Stimulated activated CD8-positive, alpha-beta memory T cell treated with anti-CD3 and anti-CD28 coated beads, Interleukin-4, amount 100 ng/mL, for 48 hours (primary cell): ENCODE results near the gene TWF2.

Experiments used
- DNase-seq: peaks from one replicate; pipeline ENCODE4 v3.0.0-alpha.2; 2020

The TWF2 gene

DNA sequence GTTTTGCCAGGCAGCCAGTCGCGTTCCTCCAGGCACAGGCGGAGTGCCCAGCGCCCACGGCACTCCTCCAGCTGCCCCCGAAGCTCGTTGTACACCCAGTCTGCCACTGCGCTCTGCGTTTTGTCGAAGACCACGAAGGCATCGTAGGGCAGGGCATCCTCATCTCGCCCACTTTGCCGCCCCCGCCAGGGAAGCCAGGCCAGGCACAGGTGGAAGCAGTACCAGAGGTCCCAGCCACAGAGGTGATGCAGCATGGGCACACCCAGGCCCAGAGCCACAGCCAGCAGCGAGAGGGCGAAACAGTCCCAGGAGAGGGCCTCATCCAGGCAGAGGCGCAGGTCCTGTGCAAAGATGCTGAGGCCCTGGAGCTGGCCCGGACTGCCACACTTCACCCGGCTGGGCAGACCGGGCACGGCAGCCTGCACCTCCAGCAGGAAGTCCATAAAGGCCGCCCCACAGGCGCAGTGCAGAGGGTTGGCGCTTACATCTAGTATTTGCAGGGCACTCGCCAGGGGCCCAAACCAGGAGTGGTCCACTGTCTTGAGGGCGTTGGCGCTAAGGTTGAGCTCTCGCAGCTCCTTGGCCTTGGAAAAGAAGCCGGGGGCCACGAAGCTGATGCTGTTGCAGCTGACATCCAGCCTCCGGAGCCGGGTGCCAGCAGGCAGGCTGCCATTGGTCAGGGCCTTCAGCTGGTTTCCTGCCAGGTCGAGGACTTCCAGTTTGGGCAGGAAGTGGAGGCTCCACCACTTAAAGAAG is 17.2 kb downstream of the TWF2 start:
- DNase-seq: peak; percentile 59

DNA sequence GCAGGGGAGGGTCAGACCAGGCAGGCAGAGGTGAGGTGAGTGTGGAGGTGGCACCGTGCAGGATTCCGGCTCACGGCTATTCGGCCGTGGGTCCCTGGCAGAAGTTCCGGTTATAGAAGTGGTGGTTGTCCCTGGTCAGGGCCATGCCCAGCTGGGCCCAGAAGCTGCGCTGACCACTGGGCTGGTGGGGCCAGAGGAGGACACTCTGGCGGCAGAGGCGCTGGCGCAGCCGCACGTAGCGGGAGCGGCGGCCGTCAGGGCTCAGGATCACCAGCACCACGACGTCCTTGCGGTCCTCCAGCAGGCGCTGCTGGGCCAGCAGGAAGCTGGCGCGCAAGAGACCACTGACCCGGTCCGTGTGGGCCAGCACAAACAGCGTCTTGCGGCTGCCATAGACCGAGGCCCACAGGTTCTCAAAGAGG is 17.8 kb downstream of the TWF2 start:
- DNase-seq: no peak

DNA sequence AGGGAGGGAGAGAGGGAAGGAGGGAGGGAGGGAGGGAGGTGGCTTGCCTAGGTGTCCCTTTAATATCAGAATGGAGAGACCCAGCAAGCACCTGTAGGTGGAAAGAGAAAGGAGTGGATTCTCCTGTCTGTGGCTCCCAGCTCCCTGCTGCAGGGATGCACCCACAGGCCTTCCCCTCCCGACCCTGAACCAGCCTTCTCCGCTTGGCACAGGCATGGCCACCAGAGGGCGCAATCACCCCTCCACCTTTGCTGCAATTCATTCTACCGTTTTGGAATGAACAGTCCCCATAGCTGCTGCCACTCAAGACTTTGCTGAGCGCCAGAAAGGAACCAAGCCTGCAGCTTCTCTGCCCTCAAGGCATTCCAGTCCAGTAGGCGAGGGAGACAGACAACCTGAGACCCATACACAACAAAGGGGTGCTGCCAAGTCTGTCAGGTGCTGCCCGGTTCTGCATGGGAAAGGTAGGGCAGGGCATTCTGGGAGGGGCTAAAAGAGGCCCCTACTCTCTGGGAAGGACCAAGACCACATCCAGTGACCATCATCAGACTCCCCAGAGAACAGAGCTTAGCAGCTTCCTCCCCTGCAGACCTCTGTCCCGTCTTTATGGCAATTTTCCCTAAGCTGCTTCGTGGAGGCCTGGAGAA is 18.5 kb downstream of the TWF2 start:
- peak; percentile 97 for DNase-seq

DNA sequence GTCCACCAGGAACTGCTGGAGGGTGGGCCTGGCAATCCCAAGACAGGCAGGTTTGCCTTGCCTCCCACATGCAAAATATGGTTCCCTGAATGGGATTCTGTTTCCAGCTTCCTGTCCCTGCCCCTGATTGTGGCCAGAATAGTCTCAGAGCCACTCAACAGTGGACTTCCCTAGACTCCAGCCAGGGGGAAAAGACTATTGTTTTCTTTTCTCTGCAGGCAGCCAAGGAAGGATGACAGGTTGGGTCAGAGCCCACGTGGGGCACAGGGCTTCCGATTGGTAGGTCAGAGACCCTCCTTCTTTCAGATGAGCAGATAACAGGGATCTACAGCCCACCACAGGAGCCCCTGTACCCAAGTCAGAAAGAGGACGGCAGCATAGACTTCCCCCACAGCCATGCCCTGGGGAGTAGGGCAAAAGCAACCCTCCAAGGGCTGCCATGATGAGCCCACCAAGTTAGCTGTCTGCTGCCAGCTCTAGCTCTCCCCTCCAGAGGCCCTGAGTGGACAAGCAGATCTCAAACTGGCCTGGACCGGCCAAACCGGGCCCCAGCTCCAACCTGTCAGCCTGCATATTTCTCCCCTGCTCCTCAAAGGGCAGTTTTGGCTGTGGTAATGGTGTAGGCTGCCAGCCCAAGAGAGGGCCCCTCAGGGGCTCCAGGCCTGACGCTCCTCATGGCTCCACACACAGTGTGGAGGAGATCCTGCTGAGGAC is 19.9 kb downstream of the TWF2 start:
- DNase-seq: no peak

DNA sequence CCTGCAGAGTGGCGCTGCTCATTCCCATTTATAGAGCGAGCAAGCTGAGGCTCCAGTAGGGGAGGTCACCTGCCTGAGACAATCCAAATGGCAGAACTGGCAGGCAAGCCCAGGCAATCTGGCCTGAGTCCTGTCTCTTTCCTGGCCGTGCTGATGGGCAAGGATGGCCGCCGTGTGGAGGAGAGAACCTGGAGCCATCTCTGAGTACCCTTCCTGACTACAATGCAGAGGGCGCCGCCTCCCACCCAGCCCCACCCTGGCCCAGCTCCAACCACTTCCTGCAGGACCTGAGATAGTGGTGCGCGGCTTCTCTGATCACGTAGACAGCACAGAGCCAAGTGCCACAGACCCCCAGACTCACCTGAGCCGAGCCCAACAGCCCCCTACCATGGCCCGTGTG is 20.5 kb downstream of the TWF2 start:
- no peak for DNase-seq

DNA sequence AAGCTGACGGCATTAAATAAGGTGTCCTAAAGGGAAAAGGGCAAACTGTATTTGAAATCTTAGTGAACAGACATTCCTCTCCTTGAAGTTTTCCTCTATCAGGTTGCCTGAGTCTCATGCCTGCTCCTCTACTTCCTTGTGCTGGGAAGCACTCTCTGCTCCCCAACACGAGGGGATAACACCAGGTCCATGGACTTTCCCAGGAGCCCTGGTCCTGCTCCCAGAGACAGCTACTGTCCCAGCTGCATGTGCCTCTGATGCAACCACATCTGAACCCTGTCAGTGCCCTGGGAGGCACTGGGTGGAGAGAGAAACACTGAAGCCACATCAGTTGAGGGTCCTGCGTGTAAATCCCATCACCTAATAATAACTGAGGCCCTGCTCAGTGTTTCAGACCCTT is 20.9 kb downstream of the TWF2 start:
- DNase-seq: no peak

DNA sequence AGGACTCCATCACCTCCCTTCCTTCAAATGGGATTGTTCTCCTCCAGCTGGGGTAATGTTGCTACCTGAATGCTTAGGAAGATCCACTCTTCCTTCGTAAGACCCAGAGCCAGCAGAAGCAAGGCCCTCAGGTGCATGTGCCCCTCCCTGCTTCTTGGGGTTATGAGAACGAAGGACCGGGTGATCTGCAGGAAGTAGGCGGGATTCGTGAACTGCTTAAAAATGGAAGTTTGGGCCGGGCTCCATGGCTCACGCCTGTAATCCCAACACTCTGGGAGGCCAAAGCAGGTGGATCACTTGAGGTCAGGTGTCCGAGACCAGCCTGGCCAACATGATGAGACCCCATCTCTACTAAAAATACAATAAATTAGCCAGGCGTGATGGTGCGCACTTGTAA is 21.6 kb downstream of the TWF2 start:
- DNase-seq: no peak

DNA sequence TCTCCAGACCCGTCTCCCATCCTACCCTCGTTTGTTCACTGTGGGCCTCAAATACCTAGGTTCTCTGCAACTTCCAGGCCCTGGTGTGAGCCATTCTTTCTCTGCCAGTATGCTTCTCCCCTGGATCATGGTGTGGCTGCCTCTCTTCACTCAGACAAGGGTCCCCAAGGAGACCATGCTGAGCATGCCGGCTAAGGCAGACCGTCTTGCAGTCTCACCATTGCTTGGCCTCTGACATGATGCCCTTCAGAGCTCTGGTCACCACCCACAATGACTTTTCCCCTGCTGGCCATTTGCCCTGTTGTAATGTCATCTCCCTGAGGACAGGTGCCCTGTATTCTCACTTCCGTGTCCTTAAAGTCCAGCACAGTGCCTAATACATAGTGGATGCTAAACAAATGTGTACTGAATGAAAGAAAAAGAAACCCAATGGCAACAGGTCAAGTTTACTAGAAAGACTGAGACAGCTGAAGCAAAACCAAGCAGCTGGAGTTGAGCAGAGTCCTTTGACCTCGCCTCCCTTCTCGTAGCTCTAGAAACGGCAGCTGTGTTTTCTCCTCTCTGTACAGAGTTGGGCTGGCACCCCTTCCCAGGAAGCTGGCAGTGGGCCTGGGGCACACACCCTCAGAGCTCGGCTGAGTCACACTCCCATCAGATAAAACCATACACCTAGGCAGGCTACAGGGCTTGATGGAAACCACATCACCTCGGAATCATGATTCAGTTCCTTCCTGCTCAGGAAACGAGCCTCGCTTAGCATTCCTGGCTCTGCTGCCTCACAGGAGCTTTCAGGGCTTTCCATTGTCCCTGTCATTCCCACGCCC is 22.2 kb downstream of the TWF2 start:
- DNase-seq: peak; percentile 64

DNA sequence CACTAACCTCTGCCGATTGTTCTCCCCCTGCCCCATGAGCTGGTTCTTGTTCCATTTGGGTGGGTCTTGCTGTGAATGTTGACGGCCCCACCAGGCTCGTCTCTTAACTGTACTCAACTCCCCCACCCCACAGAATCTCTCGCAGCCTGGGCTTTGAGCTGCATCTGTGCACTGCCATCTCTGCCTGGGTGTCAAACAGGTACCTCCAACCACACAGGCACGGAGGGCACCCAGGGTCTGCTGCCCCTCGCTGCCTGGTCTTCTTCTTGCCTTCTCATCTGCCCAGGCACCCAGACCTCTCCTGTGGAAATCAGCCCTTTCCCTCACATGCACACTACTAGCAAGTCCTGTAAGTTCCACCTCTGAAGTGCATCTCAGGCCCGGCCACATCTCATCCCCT is 23.6 kb downstream of the TWF2 start:
- no peak for DNase-seq

DNA sequence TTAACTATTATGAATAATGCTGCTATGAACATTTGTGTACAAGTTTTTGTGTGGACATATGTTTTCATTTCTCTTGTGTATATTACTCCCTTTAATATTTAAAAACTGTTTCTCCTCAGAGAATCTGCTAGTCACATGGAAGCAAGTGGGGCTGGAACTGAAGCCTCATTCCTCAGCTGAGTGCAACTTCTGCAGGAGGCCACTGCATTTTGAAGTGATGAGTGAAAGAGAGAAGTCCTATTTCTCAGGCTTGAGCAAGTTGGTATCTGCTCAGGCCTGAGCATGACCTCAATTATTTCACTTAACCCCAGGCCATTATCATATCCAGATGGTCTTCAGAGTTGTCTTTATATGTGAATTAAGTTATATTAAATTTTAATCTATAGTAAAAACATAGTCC is 25.1 kb downstream of the TWF2 start:
- no peak for DNase-seq

DNA sequence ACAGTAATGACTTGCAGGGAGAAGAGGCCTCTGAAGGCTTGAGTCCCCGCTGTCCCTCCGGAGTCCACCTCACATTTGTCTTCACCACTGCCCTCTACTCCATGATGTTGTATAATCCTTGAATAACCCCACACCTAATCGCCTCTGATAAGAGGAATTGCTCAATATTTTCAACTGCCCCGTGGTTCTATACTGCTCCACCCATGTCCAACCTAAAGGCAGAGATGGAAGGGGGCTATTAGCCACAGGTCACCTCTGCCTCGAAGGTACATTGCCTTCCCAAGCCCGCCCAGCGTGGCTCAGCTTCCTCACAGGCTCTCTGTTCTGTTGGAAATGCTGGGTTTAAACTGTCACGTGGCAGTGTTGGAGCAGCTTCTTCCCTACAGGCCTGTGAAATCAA is 26.0 kb downstream of the TWF2 start:
- DNase-seq: no peak

DNA sequence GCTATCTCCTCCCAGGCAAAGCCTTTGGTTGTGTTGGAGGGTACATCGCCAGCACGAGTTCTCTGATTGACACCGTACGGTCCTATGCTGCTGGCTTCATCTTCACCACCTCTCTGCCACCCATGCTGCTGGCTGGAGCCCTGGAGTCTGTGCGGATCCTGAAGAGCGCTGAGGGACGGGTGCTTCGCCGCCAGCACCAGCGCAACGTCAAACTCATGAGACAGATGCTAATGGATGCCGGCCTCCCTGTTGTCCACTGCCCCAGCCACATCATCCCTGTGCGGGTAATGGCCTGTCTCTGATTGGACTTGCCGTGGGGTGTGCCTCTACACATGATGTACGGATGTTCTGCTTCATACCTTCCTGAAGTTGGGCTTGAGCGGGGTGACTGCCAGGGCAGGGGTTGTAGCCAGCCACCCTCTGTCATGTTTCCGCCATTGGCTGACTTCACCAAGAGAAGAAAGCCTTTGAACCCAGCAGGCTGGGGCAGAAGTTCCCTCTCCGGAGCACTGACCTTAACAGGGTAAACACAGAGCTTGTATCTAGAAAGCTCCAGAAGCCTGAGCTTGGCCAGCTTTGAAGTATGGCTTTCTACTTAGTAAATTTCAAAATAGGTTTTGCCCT is 27.6 kb downstream of the TWF2 start:
- DNase-seq: no peak

DNA sequence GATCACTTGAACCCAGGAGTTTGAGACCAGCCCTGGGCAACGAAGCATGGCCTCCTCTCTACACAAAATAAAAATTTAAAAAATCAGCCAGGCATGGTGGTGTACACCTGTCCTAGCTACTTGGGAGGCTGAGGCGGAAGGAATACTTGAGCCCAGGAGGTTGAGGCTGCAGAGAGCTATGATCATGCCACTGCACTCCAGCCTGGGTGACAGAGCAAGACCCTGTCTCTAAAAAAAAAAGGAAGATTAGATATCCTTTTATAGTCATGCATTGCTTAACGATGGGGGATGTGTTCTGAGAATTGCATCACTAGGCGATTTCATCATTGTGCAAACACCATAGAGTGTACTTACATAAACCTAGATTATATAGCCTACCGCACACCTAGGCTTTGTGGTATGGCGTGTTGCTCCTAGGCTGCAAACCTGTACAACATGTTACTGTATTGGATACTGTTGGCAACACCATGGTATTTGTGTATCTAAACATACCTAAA is 28.4 kb downstream of the TWF2 start:
- DNase-seq: no peak

DNA sequence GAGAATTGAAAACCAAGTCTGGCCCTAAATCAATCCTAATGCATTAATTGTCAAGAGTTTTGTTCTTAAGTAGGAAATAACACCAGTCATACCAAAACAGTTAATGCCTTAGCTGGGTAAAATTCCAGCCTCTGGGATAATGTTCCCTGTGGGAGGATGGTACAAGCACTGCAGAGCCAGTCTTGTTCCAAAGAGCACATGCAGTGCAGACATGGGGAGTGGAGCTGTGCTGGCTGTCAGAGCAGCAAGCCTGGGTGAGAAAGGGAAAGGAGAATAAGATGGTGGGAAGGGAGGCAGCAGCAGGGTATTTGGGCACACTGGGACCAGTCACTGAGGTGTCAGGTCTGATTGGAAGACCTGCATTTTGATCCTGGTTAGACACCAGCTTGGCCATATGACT is 28.9 kb downstream of the TWF2 start:
- no peak for DNase-seq

DNA sequence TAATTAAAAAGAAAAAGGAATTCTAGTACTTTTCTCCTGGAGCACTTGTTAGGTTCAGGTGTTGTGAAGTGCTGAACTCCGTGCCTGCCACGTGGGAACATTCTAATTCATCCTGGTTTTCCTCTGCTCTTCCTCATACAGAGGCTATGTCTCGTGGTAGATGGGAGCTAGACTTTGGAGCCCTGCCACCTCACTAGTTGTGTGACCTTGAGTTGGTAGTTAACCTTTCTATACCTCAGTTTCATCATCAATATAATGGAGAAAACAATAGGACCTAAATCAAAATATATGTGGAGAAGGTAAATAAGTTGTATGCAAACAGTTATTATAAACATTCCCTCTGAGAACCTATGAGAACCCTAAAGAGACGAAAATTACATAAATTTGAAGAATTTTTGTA is 30.4 kb downstream of the TWF2 start:
- DNase-seq: no peak

DNA sequence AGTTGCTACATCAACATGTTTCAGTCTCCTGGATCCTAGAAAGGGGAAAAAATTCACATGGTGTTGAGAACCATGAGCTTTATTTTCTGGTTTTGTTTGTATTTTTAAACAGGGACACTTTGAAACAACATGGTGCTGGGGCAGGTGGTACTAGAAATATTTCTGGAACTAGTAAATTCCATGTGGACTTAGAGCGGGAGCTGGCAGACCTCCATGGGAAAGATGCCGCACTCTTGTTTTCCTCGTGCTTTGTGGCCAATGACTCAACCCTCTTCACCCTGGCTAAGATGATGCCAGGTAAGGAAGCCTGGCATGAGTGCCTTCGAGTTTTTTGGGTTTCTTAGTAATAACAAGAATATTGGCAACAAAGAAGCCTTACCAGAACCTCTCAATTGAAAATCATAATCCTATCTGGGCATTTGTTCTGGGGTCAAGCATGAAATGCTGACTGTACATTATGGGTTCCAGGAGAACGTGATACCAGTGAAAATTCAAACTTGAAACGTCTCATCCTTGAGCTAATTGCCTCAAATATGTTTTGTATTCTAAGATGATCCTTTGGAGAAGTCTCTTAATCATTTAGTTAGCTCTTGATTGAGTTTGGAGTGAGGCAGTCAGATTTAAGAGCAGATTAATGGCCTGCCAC is 33.1 kb downstream of the TWF2 start:
- DNase-seq: no peak

DNA sequence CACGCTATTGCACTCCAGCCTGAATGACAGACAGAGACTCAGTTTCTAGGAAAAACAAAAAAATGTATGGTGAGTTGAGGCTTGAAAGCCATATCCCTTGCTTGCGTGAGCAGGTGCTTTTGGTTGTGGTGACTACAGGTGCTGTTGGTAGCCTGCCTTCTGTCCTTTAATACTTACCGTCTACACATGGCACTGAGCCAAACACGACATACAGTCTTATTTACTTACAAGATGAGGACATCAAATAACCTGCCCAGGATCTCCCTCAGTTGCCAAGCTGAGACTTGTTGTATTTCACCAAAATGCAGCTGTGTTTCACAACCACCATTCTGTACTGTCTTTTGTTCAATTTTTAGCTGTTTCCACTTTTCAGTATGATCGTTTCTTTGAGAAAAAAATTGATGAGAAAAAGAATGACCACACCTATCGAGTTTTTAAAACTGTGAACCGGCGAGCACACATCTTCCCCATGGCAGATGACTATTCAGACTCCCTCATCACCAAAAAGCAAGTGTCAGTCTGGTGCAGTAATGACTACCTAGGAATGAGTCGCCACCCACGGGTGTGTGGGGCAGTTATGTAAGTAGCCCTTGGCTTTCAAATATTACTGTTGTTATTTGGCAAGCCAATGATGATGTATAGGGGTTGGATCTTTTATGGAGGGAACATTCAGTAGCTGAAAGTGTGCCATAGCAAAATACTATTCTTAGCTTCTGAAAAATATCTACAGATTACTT is 34.5 kb downstream of the TWF2 start:
- DNase-seq: peak; percentile 59

DNA sequence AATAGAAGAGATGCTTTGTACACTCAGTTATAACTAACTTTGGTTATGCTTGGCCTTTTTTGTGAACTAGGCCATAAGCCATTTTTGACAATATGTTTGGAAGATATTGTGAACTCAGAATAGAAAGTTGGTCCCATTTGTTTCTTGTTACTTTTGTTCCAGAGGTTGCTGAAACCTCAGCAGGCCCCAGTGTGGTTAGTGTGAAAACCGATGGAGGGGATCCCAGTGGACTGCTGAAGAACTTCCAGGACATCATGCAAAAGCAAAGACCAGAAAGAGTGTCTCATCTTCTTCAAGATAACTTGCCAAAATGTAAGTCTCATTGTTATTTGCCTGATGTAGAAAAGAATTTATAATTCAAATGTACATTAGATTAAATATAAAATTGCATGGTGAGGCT is 35.3 kb downstream of the TWF2 start:
- no peak for DNase-seq

DNA sequence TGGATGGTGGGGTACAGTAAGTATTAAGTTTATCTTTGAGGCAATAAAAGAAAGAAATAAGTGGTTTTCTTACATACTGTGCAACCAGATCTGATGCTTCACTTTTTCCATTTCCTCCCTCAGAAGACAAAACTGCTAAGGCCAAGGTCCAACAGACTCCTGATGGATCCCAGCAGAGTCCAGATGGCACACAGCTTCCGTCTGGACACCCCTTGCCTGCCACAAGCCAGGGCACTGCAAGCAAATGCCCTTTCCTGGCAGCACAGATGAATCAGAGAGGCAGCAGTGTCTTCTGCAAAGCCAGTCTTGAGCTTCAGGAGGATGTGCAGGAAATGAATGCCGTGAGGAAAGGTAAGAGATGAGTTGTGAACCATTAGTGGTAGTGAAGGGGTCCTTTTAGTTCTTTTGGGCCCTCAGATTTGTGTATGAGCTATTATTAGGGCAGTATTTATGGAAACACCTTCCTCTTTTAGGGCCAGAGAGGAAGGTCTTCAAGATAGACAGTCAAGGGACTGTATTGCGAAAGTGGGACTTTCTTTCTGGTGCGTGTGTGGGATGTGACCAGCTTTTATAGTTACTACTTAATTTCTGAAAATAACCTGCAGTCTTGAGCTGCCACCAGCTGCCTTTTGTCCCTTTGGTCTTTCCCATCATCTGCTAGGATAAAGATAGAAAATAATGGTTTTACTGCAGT is 36.4 kb downstream of the TWF2 start:
- DNase-seq: no peak

DNA sequence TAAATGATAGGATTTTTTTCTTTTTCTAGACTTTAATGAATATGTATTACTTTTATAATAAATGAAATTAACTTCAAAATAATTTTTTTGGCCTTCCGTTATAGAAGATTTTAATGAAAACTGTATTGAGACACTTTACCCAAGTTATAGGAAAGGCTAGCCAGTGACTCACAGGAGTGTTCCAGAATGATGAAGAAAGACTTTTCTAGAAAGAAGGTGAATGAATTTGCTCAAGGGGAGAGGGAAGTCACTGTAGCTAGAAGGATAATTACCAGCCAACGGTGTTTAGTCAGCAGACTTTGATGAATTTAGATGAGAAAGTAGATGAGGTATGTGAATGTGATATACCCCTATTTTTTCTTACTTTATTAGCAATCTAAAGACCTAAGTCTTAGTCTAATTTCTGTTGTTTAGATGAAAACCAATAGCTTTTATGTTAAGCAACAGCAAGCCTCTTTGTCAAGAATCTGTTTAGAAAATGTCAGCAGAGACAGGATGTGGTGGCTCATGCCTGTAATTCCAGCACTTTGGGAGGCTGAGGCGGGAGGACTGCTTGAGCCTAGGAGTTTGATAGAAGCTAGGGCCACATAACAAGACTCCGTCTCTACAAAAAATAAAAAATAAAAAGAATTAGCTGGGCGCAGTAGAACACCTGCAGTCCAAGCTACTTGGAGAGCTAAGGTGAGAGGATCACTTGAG is 37.8 kb downstream of the TWF2 start:
- no peak for DNase-seq
